Measurements from ENCODE around the gene TMA7B. TPM values are rescaled to one million over a fixed set of nuclear protein-coding genes. Genes with fewer than 3 reads are reported as not detected.

The TMA7B gene
- total RNA-seq, 6 experiments from 2014 or later = 0.20 TPM; not detected in 5

GRCh38 chr22:40010746-40011145 is 50.5 kb downstream of the TMA7B start:
- intact Hi-C loops (cut with DNase I) = no loop called here
- ATAC-seq = no peak
- no peak for DNase-seq

More at GRCh38 chr22:40010746-40011145, 50.5 kb downstream of the TMA7B start:
- Histone ChIP-seq H3K4me1 (no peaks in the 10 kb centered on the region), H3K27me3 (no peaks in the 10 kb centered on the region), H3K9me3 (no peaks in the 10 kb centered on the region), H3K4me3 (no peak overlapping the region), H3K27ac (no peak overlapping the region), H3K36me3 (no peaks in the 10 kb centered on the region)
- WGBS (ENCODE audit: insufficient coverage, low coverage, low lambda C conversion rate, missing lambda C conversion rate) = 86% methylated on average over 2 of the region's 6 CpGs
- TF ChIP-seq POLR2A (IDR thresholded peaks at IDR 0.05) (no peak), CTCF (IDR thresholded peaks at IDR 0.05) (no peak)

Other genes with a start within 250 kb of the TMA7B start
- not detected for gene ENTHD1, start 66.6 kb upstream of the TMA7B start, total RNA-seq
- 1 to 10 TPM in 1 of 6 experiments, under 1 TPM in 5; 0.46 to 1.7 (median 0.74) TPM for gene GRAP2, start 59.3 kb upstream of the TMA7B start, total RNA-seq
- gene FAM83F, start 34.6 kb downstream of the TMA7B start, total RNA-seq = 1 to 10 TPM; 1.1 to 4.5 (median 1.6) TPM
- gene TNRC6B, start 217.5 kb downstream of the TMA7B start, total RNA-seq = 10 to 100 TPM; 13.0 to 27.1 (median 22.7) TPM